T-helper 2 cell treated with Interferon-gamma antibody and Interleukin-4, amounts not matched to agents 5 μg/mL and 100 μg/mL, for 36 hours (primary cell): ENCODE results near the gene MAP2K1.
"Not testable (repeated sequence)": the region's sequence is repeated elsewhere in the genome, so short reads cannot be mapped to it uniquely, and the experiment has no call there.

Source experiments
- DNase-seq: peaks from one replicate; pipeline ENCODE4 v3.0.0; 2021; ENCODE audit warnings: low spot score
- H3K27ac Mint-ChIP-seq: one replicate; pipeline ENCODE4 v1.8.0; 2021; ENCODE audit warnings: mild to moderate bottlenecking, mixed read lengths
- H3K27me3 Mint-ChIP-seq: one replicate; pipeline ENCODE4 v1.8.0; 2021; ENCODE audit warnings: low read depth, mixed read lengths
- H3K36me3 Mint-ChIP-seq: one replicate; pipeline ENCODE4 v1.8.0; 2021; ENCODE audit warnings: low read depth, mixed read lengths
- H3K4me1 Mint-ChIP-seq: one replicate; pipeline ENCODE4 v1.8.0; 2021; ENCODE audit warnings: low read depth, mixed read lengths
- H3K4me3 Mint-ChIP-seq: one replicate; pipeline ENCODE4 v1.8.0; 2022; ENCODE audit warnings: mild to moderate bottlenecking, moderate library complexity, mixed read lengths
- H3K9me3 Mint-ChIP-seq: one replicate; pipeline ENCODE4 v1.8.0; 2021; ENCODE audit warnings: mixed read lengths

Gene MAP2K1

DNA sequence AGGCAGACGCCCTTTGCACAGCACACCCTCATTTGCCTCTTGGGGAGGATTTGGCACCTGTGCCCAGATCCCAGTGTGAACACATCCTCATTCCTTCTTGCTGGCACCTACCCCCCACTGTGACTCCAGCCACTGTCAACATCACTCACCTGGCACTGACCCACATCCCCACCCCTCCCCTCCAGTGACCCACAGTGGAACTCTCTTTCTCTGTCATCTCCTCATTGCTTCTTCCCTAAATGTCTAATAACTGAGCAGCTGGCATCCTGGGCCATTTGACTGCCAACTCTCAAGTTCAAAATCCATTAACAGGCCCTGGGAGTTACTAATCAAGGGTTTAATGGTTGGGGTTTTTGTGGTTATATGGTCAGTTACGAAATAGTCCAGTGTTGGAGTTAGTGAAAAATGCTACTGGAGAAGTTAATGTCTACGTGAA, 96.4 kb downstream of the MAP2K1 start:
- Mint-ChIP-seq H3K9me3 (no peaks in the 10 kb centered on the region), H3K27me3 (no peaks in the 10 kb centered on the region), H3K4me3 (no peak overlapping the region), H3K36me3 (peaks cover 49% of the 10 kb centered on the region), H3K4me1 (peaks cover 4% of the 10 kb centered on the region), H3K27ac (peak overlapping the region; percentile 21)
- DNase-seq, result no peak

DNA sequence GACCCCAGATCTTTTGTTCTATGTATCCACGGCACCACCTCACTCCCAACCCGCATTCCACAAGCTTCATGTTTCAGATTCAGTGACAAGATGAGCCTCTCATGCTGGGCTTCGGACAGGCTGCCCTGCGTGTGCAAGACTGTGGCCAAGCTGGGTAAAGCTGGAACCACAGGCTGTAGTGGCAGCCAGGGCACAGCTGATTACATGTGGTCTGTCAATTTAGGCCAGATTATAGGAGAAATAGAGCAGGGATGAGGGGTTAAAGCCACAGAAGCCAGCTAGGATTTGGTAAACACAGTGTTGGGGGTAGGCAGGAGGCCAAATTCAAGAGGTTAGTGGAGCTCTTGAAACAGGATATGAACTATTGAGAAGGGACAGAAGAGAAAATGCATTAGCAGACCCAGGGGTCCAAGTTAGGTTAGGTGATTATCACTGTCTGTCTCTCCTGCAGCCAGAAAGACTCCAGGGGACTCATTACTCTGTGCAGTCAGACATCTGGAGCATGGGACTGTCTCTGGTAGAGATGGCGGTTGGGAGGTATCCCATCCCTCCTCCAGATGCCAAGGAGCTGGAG, 97.9 kb downstream of the MAP2K1 start:
- no peak overlapping the region for H3K4me3 Mint-ChIP-seq
- no peak for DNase-seq
- no peaks in the 10 kb centered on the region for H3K9me3 Mint-ChIP-seq
- peaks cover 51% of the 10 kb centered on the region for H3K36me3 Mint-ChIP-seq
- H3K4me1 Mint-ChIP-seq, result peaks cover under 1% of the 10 kb centered on the region
- H3K27me3 Mint-ChIP-seq, result no peaks in the 10 kb centered on the region
- peak overlapping the region; percentile 71 for H3K27ac Mint-ChIP-seq

DNA sequence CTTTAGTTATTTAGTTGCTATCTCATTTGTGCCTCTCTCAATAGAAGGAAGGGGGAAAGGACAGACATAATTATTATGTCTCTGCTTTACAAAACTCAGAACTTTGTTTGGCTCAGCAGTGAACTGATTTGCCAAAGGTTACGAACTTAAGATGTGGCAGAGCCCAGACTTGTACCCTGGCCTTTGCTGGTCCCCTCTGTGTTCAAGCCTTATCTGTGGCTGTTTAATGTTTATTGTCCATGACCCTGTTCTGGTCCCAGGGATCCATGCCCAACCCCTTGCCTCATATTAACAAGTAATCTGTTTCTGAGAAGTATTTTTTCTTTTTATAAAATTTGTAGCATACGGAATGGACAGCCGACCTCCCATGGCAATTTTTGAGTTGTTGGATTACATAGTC, 100.2 kb downstream of the MAP2K1 start:
- Mint-ChIP-seq H3K4me3 (no peak overlapping the region), H3K36me3 (peaks cover 56% of the 10 kb centered on the region), H3K27ac (no peak overlapping the region), H3K9me3 (no peaks in the 10 kb centered on the region), H3K27me3 (no peaks in the 10 kb centered on the region), H3K4me1 (peaks cover 7% of the 10 kb centered on the region)
- no peak for DNase-seq

DNA sequence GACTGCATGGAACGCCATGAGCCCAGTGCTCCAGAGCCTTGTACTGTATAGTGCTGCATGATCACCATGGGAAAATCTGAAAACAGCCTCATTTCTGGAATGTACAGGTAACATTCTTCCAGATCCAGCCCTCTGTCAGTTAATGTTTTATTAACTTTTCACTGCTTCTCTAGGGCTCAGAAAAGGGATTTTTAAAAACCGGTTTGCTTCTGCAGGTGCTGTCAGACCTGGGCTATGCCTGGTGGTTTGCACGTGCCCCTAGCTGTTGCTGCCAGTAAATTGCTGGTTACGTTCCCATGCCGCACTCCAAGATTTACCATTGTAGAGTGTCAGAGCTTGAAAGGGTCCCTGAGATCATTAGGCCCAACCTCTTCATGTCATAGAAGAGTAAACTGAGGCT, 101.8 kb downstream of the MAP2K1 start:
- peaks cover 53% of the 10 kb centered on the region for H3K36me3 Mint-ChIP-seq
- H3K27me3 Mint-ChIP-seq, result no peaks in the 10 kb centered on the region
- H3K9me3 Mint-ChIP-seq, result no peaks in the 10 kb centered on the region
- no peak overlapping the region for H3K4me3 Mint-ChIP-seq
- no peak for DNase-seq
- peaks cover 7% of the 10 kb centered on the region for H3K4me1 Mint-ChIP-seq
- H3K27ac Mint-ChIP-seq, result no peak overlapping the region

DNA sequence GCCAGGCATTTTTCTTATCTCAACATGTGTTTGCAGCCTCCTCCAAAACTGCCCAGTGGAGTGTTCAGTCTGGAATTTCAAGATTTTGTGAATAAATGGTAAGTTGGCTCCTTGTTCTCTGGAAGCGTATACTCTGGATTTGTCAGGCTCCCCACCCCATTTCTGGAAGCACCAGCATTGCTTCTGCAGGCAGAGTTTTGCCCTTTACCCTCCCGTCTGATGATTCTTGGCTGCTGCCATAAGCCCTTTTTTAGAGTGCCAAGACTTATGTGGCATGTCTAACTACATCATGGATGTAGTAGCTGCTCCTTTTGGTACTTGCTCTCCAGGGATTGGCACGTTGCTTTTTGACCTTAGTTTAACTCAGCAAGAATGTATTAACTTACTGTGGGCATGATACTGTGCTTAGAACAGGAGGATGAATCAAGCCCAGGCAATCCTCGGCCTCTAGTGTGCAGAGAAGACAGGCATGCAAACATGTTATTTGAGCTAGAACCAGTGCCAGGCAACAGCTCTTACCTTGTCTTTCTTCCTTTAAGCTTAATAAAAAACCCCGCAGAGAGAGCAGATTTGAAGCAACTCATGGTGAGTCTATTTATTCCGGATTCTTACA, 102.6 kb downstream of the MAP2K1 start:
- Mint-ChIP-seq H3K4me1 (peaks cover 9% of the 10 kb centered on the region), H3K27me3 (no peaks in the 10 kb centered on the region), H3K9me3 (no peaks in the 10 kb centered on the region), H3K36me3 (peaks cover 56% of the 10 kb centered on the region), H3K4me3 (no peak overlapping the region), H3K27ac (no peak overlapping the region)
- no peak for DNase-seq

DNA sequence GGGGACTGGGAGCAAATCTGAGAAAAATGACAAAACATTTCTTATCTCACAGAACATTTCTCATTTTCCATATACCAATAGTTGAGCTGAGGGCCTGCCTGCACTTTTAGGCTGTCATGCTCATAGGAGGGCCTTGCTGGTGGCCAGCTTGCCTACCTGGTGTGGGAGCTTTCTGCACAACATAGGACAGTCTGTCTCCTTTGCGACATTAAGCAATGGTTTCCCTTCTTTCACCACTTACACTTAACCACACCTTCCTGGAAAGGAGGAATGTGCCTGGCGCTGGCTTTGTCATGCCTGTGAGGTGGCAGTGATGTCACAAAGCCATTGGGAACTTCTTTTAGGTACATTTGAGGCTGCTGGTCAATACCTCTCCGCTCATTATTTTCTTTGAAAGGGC, 105.1 kb downstream of the MAP2K1 start:
- peaks cover 54% of the 10 kb centered on the region for H3K36me3 Mint-ChIP-seq
- H3K9me3 Mint-ChIP-seq, result no peaks in the 10 kb centered on the region

DNA sequence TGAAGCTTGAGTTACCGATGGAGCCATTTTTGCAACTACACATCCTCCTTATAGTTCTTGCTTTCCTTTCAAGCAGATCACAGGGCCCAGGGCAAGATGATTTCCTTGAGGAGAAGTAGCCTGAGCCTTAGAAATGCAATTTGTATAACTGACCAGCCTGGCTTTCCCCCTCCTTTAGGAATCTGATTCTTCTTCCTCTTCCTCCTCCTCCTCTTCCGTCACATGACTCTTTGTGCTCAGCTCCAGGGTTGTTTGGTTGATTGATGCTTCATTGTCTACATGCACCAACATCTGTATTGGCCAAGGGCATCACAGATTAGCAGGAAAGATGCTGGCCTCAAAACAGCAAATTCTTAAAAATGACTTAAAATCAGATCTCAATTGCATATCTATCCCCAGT, 107.5 kb downstream of the MAP2K1 start:
- peaks cover 70% of the 10 kb centered on the region for H3K36me3 Mint-ChIP-seq
- no peaks in the 10 kb centered on the region for H3K9me3 Mint-ChIP-seq
- no peak overlapping the region for H3K27ac Mint-ChIP-seq
- H3K4me3 Mint-ChIP-seq, result no peak overlapping the region
- no peak for DNase-seq
- H3K4me1 Mint-ChIP-seq, result peaks cover 27% of the 10 kb centered on the region
- H3K27me3 Mint-ChIP-seq, result no peaks in the 10 kb centered on the region

More for the DNA sequence above, 105.1 kb downstream of the MAP2K1 start:
- Mint-ChIP-seq H3K4me3 (no peak overlapping the region), H3K4me1 (peaks cover 18% of the 10 kb centered on the region), H3K27ac (no peak overlapping the region), H3K27me3 (no peaks in the 10 kb centered on the region)
- no peak for DNase-seq

DNA sequence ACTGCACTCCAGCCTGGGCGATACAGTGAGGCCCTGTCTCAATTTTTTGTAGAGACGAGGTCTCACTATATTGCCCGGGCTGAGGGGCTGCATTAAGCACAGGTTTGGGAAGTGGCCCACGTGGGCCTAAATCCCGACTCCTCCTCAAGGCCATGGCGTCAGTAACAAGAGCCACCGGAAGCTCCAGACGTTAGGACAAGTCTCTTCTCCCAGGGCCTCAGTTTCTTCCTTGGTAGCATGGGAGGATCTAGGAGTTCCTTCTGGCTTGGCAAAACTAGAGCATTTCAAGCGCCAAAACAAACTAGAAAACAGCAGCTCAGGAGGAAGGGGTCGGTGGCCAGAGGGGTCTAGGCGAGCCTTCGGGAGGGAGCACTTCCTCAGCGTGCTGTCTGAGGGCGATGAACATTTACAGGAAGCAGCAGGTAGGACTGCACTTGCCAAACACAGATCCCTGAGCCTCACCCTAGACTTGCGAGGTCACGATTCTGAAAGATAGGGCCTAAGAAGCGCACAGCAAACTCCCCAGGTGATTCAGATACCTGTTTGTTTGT, 110.3 kb downstream of the MAP2K1 start:
- Mint-ChIP-seq H3K27me3 (no peaks in the 10 kb centered on the region), H3K27ac (peak overlapping the region; percentile 96), H3K9me3 (no peaks in the 10 kb centered on the region), H3K4me1 (peaks cover 28% of the 10 kb centered on the region), H3K36me3 (peaks cover 77% of the 10 kb centered on the region), H3K4me3 (peak overlapping the region; percentile 98)
- DNase-seq, result no peak

DNA sequence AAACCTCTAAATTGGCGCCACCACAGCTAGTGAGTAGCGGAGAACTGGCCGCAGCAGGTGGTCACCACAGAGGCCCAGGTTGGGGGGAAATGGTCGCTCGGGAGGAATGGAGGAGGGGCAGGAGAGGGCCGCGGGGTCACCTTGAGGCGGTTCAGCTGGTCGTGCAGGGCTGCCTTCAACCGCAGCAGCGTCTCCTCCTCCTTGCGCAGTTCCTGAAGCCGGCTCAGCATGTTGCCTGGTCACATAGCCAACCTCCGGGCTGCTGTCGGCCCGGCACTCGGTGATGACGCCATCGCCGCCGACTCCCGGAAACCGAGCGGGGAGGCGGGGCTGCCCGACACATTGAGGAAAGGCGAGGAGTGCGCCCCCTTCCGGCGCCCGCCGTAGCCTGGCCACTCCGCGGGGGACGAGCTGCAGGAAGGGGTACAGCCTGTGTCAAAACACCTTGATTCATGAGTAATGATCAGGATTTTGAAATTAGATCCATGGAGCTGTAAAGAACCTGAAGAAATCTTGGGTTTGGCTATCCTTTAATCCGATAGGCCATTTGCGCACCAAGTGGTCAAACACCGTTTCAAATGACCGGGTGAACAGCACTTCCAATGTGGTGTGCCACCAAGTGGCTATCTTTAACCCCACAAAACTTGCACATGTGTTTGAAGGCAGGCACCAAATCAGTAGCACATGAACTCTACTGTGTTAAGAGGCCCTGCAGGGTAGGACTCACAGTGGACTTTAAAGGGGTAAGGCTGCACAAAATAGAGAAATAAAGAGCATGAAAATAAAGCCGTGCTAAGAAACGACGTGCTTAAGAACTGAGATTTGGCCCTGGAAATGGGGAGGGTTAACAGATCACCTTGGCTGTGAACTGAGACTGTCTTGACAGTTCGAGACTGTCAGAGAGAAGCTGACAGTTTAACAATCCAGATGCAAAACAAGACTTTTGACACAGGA, 111.1 kb downstream of the MAP2K1 start, which contains the start of gene SNAPC5:
Gene SNAPC5 (minus strand): TSS at position 261 of the 954 bp plus-strand sequence. CDS start 31 bp downstream, at position 230.
- Mint-ChIP-seq H3K4me3 (peak within 1 kb of the TSS; percentile 98), H3K4me1 (peaks cover 30% of the 10 kb centered on the region), H3K9me3 (no peaks in the 10 kb centered on the region), H3K36me3 (peaks cover 79% of the 10 kb centered on the region), H3K27ac (peak within 1 kb of the TSS; percentile 96), H3K27me3 (no peaks in the 10 kb centered on the region)
- peak; percentile 98 for DNase-seq

DNA sequence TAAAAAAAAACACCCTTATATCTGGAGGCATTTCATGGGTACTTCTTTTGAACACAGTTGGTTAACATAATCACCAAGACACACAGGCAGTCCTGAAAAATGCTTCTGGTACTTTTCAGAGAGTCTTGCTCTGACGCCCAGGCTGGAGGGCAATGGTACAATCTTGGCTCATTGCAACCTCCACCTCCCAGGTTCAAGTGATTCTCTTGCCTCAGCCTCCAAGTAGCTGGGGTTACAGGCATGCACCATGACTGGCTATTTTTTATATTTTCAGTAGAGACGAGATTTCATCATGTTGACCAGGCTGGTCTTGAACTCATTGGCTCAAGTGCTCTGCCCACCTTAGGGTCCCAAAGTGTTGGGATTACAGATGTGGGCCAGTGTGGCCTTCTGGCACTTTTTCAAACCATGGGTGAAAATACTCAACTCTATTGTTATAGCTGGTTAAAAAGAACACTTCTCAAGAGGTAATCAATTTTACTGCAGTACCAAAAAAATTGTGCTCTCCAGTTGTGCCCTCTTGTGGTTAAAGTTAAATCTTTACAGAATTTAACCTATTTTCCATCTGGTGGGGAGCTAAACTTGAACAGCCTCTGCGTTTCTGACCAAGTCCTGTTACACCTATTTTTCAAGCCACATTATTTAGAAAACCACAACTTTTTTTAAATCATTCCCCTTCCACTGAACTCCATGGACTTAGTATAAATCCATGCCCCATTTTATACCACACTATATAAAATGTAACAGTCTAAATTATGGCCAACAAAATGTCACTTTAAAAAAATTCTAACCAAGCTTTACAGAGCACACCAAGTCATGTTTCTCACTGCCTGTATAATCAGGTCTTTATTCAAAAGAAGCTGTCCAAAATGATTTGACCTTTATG, 112.0 kb downstream of the MAP2K1 start:
- H3K9me3 Mint-ChIP-seq, result no peaks in the 10 kb centered on the region
- peaks cover 35% of the 10 kb centered on the region for H3K4me1 Mint-ChIP-seq
- peak overlapping the region; percentile 96 for H3K27ac Mint-ChIP-seq
- H3K27me3 Mint-ChIP-seq, result no peaks in the 10 kb centered on the region
- H3K4me3 Mint-ChIP-seq, result peak overlapping the region; percentile 28
- DNase-seq, result no peak
- peaks cover 82% of the 10 kb centered on the region for H3K36me3 Mint-ChIP-seq

DNA sequence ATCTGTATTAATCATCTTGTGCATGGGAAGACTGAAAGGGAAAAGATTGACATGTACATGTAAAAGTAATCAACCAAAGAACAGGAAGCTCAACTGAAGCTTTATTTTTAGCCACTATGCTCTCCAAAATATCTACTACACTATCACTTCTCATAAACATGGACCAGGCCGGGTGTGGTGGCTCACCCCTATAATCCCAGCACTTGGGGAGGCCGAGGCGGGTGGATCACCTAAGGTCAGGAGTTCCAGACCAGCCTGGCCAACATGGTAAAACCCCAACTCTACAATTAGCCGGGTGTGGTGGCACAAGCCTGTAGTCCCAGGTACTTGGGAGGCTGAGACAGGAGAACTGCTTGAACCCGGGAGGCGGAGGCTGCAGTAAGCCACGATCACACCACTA, 113.6 kb downstream of the MAP2K1 start:
- H3K4me3 Mint-ChIP-seq, H3K27me3 Mint-ChIP-seq, H3K9me3 Mint-ChIP-seq, DNase-seq, H3K27ac Mint-ChIP-seq: not testable (repeated sequence)
- Mint-ChIP-seq H3K4me1 (peaks cover 31% of the 10 kb centered on the region), H3K36me3 (peaks cover 80% of the 10 kb centered on the region)

DNA sequence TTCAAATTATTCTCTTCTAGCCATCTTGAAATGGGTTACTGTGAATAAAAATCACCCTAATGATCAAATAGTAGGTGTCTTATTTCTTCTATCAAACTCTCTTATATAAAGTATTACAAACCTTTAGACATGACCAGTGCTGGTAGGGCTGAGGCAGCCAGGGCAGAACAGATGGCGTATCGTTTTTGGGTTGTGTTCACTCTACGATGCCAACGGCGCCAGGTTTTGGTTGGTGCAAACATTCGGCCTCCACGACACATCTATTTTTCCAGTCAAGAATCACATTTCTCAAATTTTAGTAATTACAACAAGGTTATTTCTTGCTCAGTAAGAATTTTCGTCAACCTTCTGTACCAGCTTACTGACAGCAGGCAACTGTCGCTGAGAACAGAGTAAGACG, 115.8 kb downstream of the MAP2K1 start:
- peaks cover 35% of the 10 kb centered on the region for H3K4me1 Mint-ChIP-seq
- no peak for DNase-seq
- no peaks in the 10 kb centered on the region for H3K9me3 Mint-ChIP-seq
- H3K27ac Mint-ChIP-seq, result peak overlapping the region; percentile 74
- H3K27me3 Mint-ChIP-seq, result no peaks in the 10 kb centered on the region
- peaks cover 69% of the 10 kb centered on the region for H3K36me3 Mint-ChIP-seq
- H3K4me3 Mint-ChIP-seq, result peak overlapping the region; percentile 100

DNA sequence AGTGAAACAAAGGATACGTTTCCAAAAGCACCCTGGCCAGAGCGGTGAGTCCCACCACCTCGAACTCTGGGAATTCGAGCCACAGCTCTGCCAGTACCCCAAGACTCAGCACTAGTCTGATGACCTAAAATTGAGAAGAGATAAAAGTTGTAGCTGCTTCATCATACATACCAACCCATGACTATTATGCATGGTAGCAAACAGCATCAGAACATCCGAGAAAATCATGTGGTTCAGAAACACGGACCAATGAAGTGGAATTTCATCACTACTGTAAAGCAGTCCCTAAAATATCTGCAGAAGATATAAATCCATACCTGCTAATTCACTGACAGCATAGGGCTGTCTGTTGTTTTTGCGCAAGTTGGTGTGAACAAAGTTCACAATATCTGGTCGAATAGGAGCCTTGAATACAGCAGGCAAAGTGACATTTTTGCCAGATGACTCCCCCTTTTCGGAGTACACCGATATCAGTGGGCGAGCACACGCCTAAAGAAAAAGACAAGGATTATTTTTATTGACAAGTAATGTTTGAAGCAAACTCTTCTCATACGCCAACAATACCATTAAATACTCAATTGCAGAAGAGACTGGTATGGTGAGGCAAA, 116.4 kb downstream of the MAP2K1 start:
- H3K4me1 Mint-ChIP-seq, result peaks cover 38% of the 10 kb centered on the region
- H3K36me3 Mint-ChIP-seq, result peaks cover 62% of the 10 kb centered on the region

More for the DNA sequence above, 116.4 kb downstream of the MAP2K1 start:
- peak overlapping the region; percentile 100 for H3K4me3 Mint-ChIP-seq
- not testable (repeated sequence) for DNase-seq, H3K27me3 Mint-ChIP-seq, H3K9me3 Mint-ChIP-seq
- peak overlapping the region; percentile 99 for H3K27ac Mint-ChIP-seq
